K562 (cell line): ENCODE results near the gene C2CD4B. TPM values are rescaled to one million over a fixed set of nuclear protein-coding genes. Genes with fewer than 3 reads are reported as not detected.

Experiments used
- CXXC5 ChIP-seq: fragments of 250-450 bp; sonication (Bioruptor Pico); IDR thresholded peaks from 2 replicates; pipeline ENCODE4 v1.8.0; 2022; ENCODE audit warnings: inconsistent platforms, mild to moderate bottlenecking, moderate library complexity
- EHMT2 ChIP-seq: fragments of 450-650 bp; IDR thresholded peaks from 2 replicates; pipeline ENCODE4 v1.6.1; 2018; ENCODE audit warnings: antibody characterized with exemption
- FOXA1 ChIP-seq: fragments of 450-650 bp; IDR thresholded peaks from 2 replicates; pipeline ENCODE4 v1.6.1; 2016; ENCODE audit warnings: mild to moderate bottlenecking, borderline replicate concordance
- FOXA3 ChIP-seq, 2 experiments: fragments of 450-650 bp in 1 of 2; sonication (generic) in 1 of 2; formaldehyde crosslinking; IDR thresholded peaks in 1 of 2; conservative IDR thresholded peaks in 1 of 2; 2 replicates each; pipeline versions ENCODE4 v1.4.0 to v1.8.0; 2020 to 2022; ENCODE audit warnings: mild to moderate bottlenecking in 2 of 2, missing genetic modification reagents in 1 of 2
- FOXJ3 ChIP-seq: sonication (generic); formaldehyde crosslinking; IDR thresholded peaks from 2 replicates; pipeline ENCODE4 v1.4.0; 2020; ENCODE audit warnings: mild to moderate bottlenecking, missing genetic modification reagents
- HDAC6 ChIP-seq: IDR thresholded peaks from 2 replicates; pipeline ENCODE4 v1.6.1; 2012; ENCODE audit warnings: low read depth, mild to moderate bottlenecking, control low read depth, inconsistent platforms, low read length, moderate library complexity
- HMGN3 ChIP-seq: IDR thresholded peaks from 2 replicates; pipeline ENCODE4 v1.6.1; 2011; ENCODE audit warnings: borderline replicate concordance, low read depth, mild to moderate bottlenecking, mixed read lengths, low read length; ENCODE audit not compliant: insufficient read length; ENCODE audit errors: extremely low read depth
- HNRNPK ChIP-seq: fragments of 200-400 bp; formaldehyde crosslinking; IDR thresholded peaks from one replicate; pipeline ENCODE4 v1.6.1; 2018; ENCODE audit warnings: mild to moderate bottlenecking, low read depth, low read length; ENCODE audit not compliant: poor library complexity, severe bottlenecking
- JUNB ChIP-seq: fragments of 450-650 bp; formaldehyde crosslinking; conservative IDR thresholded peaks from 2 replicates; pipeline ENCODE4 v1.4.0; 2020; ENCODE audit warnings: mild to moderate bottlenecking
- KLF6 ChIP-seq: fragments of 250-450 bp; sonication (Bioruptor Pico); IDR thresholded peaks from 2 replicates; pipeline ENCODE4 v1.4.0; 2020; ENCODE audit warnings: mild to moderate bottlenecking, moderate library complexity, borderline replicate concordance
- LARP7 ChIP-seq: fragments of 450-650 bp; IDR thresholded peaks from 2 replicates; pipeline ENCODE4 v1.6.1; 2016
- MTA2 ChIP-seq: fragments of 450-650 bp; IDR thresholded peaks from 2 replicates; pipeline ENCODE4 v1.6.1; 2016; ENCODE audit warnings: low read depth
- NBN ChIP-seq: fragments of 450-650 bp; IDR thresholded peaks from 2 replicates; pipeline ENCODE4 v1.6.1; 2016; ENCODE audit warnings: low read depth, mild to moderate bottlenecking
- NUFIP1 ChIP-seq: fragments of 450-650 bp; IDR thresholded peaks from 2 replicates; pipeline ENCODE4 v1.6.1; 2018; ENCODE audit not compliant: partially characterized antibody
- POLR3G ChIP-seq: IDR thresholded peaks from 2 replicates; pipeline ENCODE4 v1.6.1; 2011; ENCODE audit not compliant: insufficient read length, insufficient replicate concordance; ENCODE audit errors: extremely low read depth
- RBM14 ChIP-seq: fragments of 200-400 bp; formaldehyde crosslinking; IDR thresholded peaks from 2 replicates; pipeline ENCODE4 v1.6.1; 2018; ENCODE audit warnings: low read depth, mild to moderate bottlenecking, low read length, moderate library complexity, borderline replicate concordance; ENCODE audit not compliant: insufficient read depth
- SAP30 ChIP-seq: fragments of 200-600 bp; sonication (generic); IDR thresholded peaks from 2 replicates; pipeline ENCODE4 v1.6.1; 2012; ENCODE audit warnings: borderline replicate concordance, low read depth, mild to moderate bottlenecking, moderate library complexity, low read length, control low read depth, inconsistent platforms; ENCODE audit not compliant: insufficient read depth, poor library complexity, severe bottlenecking
- SMAD2 ChIP-seq: fragments of 150-350 bp; IDR thresholded peaks from 2 replicates; pipeline ENCODE4 v1.6.1; 2014; ENCODE audit warnings: low read depth, mild to moderate bottlenecking, low read length
- SRSF9 ChIP-seq: fragments of 200-400 bp; formaldehyde crosslinking; IDR thresholded peaks from 2 replicates; pipeline ENCODE4 v1.6.1; 2017; ENCODE audit warnings: low read depth, low read length, borderline replicate concordance
- STAT5B ChIP-seq: fragments of 250-450 bp; sonication (Bioruptor Pico); IDR thresholded peaks from 2 replicates; pipeline ENCODE4 v1.8.0; 2021; ENCODE audit warnings: mild to moderate bottlenecking, inconsistent platforms
- TAL1 ChIP-seq: fragments of 450-650 bp; IDR thresholded peaks from 2 replicates; pipeline ENCODE4 v1.6.1; 2016; ENCODE audit warnings: mild to moderate bottlenecking
- TEAD2 ChIP-seq: fragments of 450-650 bp; IDR thresholded peaks from 2 replicates; pipeline ENCODE4 v1.6.1; 2016; ENCODE audit warnings: missing genetic modification characterization, control low read depth, missing compliant biosample characterization
- TOE1 ChIP-seq, 2 experiments: fragments of 450-650 bp in 1 of 2; sonication (generic) in 1 of 2; formaldehyde crosslinking in 1 of 2; IDR thresholded peaks; 2 replicates each; pipeline versions ENCODE4 v1.7.1 to v1.8.0; 2016 to 2022; ENCODE audit warnings: borderline replicate concordance in 2 of 2, mild to moderate bottlenecking in 2 of 2, antibody characterized with exemption in 1 of 2, inconsistent platforms in 1 of 2, low read depth in 1 of 2, missing genetic modification reagents in 1 of 2, moderate library complexity in 1 of 2
- TRIM24 ChIP-seq, 2 experiments: fragments of 450-650 bp; IDR thresholded peaks; 2 replicates each; pipeline ENCODE4 v1.6.1; 2016
- U2AF1 ChIP-seq: fragments of 200-400 bp; formaldehyde crosslinking; optimal IDR thresholded peaks from 2 replicates; pipeline ENCODE3; 2017; ENCODE audit warnings: mild to moderate bottlenecking, low read depth, low read length, moderate library complexity
- ZC3H11A ChIP-seq: IDR thresholded peaks from 2 replicates; pipeline ENCODE4 v1.6.1; 2012; ENCODE audit warnings: low read depth, low read length, improper control_type of control experiment
- ZNF232 ChIP-seq: sonication (generic); formaldehyde crosslinking; IDR thresholded peaks from 2 replicates; pipeline ENCODE4 v1.8.0; 2022; ENCODE audit warnings: mild to moderate bottlenecking, missing genetic modification reagents
- ZNF639 ChIP-seq, 2 experiments: fragments of 200-800 bp in 1 of 2; sonication (Bioruptor generic) in 1 of 2; sonication (generic) in 1 of 2; formaldehyde crosslinking in 1 of 2; IDR thresholded peaks in 1 of 2; conservative IDR thresholded peaks in 1 of 2; 2 replicates each; pipeline versions ENCODE4 v1.5.0 to v1.6.1; 2016 to 2020; ENCODE audit warnings: missing compliant biosample characterization in 1 of 2, missing genetic modification characterization in 1 of 2, missing genetic modification reagents in 1 of 2
- ZNF785 ChIP-seq: fragments of 250-450 bp; sonication (Bioruptor Pico); IDR thresholded peaks from 2 replicates; pipeline ENCODE4 v1.4.0; 2020; ENCODE audit warnings: mild to moderate bottlenecking
- polyA plus RNA-seq, 8 experiments: library from polyadenylated mRNA; depleted of rRNA in 4 of 8; stranded (reverse) in 5 of 8; unstranded in 3 of 8; fragments of >200 nt; fragmentation: Nextera tagmentation in 2 of 8; fragmentation: Illumina TruSeq in 1 of 8; extraction: Ambion mirVana in 2 of 8; extraction: Trizol in 1 of 8; gene quantifications; 2 replicates each; pipeline versions ENCODE4 v1.2.1 to v1.2.3, GENCODE V29; 2011 to 2014; ENCODE audit warnings: inconsistent platforms in 1 of 8, missing spikeins in 1 of 8
- total RNA-seq, 7 experiments: library from RNA; depleted of rRNA in 6 of 7; stranded (reverse); fragments of >200 nt in 6 of 7; fragmentation: Illumina TruSeq in 2 of 7; extraction: Trizol in 2 of 7; gene quantifications; 2 replicates each; pipeline versions ENCODE4 v1.2.1 to v1.2.3, GENCODE V29; 2011 to 2021; ENCODE audit warnings: low replicate concordance in 1 of 7

Gene C2CD4B
- total and polyA plus RNA-seq, 9 of the 15 experiments (the other 6 are each of a cell fraction or from before 2014, with no cell fraction given) = 0.11 TPM; not detected in 8

- TF ChIP-seq RBM14 (no peak), SRSF9 (no peak), NUFIP1 (no peak), KLF6 (CRISPR knock-in tag) (no peak), ZC3H11A (no peak), CXXC5 (CRISPR knock-in tag) (0 out of 2 replicates have a peak, but pooled peaks have one; percentile 28), ZNF639 (CRISPR knock-in tag; conservative IDR thresholded peaks at IDR 0.05 in 1 of 2, IDR thresholded peaks at IDR 0.05 in 1 of 2) (0 out of 4 replicates have a peak, but pooled peaks of 1 of the 2 experiments have one; percentile 32), TAL1 (no peak), MTA2 (no peak), SAP30 (no peak), SMAD2 (no peak), NBN (no peak), FOXA1 (no peak), LARP7 (no peak), TEAD2 (tag) (no peak), TRIM24 (IDR thresholded peaks at IDR 0.05) (peak; percentile 94 to 95), ZNF785 (CRISPR knock-in tag) (no peak), POLR3G (no peak), ZNF232 (no peak), HDAC6 (no peak), U2AF1 (no peak), EHMT2 (peak; percentile 64; the same call in 1 of the 2 replicates), TOE1 (IDR thresholded peaks at IDR 0.05; ENCODE audit: borderline replicate concordance) (no peak), TOE1 (CRISPR knock-in tag; IDR thresholded peaks at IDR 0.05; ENCODE audit: borderline replicate concordance, low read depth) (no peak), FOXA3 (CRISPR knock-in tag; conservative IDR thresholded peaks at IDR 0.05 in 1 of 2, IDR thresholded peaks at IDR 0.05 in 1 of 2) (no peak), STAT5B (CRISPR knock-in tag) (no peak), JUNB (peak; percentile 51; the same call in 1 of the 2 replicates), HNRNPK (no peak), FOXJ3 (CRISPR knock-in tag) (no peak), HMGN3 (no peak)
Measured at GRCh38 chr15:62119227-62119864, 45.7 kb downstream of the C2CD4B start (continued).
